ENCODE data around the gene CNKSR2. TPM values are rescaled to one million over a fixed set of nuclear protein-coding genes. Genes with fewer than 3 reads are reported as not detected.

Gene CNKSR2
- total RNA-seq, 1 experiment from 2014 or later: not detected

GRCh38 chrX:21354725-21355124 lies 19.5 kb upstream of the CNKSR2 start:
- Histone ChIP-seq H3K4me2 (ENCODE audit: low read length) (no peak overlapping the region), H3K4me1 (ENCODE audit: control insufficient read depth in 1 of 2, insufficient read depth in 2 of 2, low read length in 2 of 2) (no peaks in the 10 kb centered on the region), H3K79me2 (ENCODE audit: insufficient read depth, low read length) (no peaks in the 10 kb centered on the region), H2AFZ (ENCODE audit: low read depth, low read length, poor library complexity, severe bottlenecking) (no peak overlapping the region), H3K27ac (ENCODE audit: low read depth, low read length) (no peak overlapping the region), H4K20me1 (ENCODE audit: insufficient read depth) (no peaks in the 10 kb centered on the region), H3K36me3 (ENCODE audit: control insufficient read depth in 1 of 2, insufficient read depth in 2 of 2, low read length in 2 of 2) (no peaks in the 10 kb centered on the region), H3K9me3 (ENCODE audit: control insufficient read depth in 1 of 2, insufficient read depth in 1 of 2, low read depth in 1 of 2, low read length in 2 of 2) (no peaks in the 10 kb centered on the region), H3K9me2 (ENCODE audit: insufficient read depth) (no peaks in the 10 kb centered on the region), H3K4me3 (replicated peaks in 1 of 2; ENCODE audit: low read depth in 1 of 2, low read length in 2 of 2) (no peak overlapping the region), H3K9ac (ENCODE audit: low read length) (no peak overlapping the region), H3K27me3 (ENCODE audit: insufficient read depth, low read length) (no peaks in the 10 kb centered on the region)
- intact Hi-C loops (cut with micrococcal nuclease): no loop called here
- no peak for ATAC-seq
- ChIA-PET POLR2A (no interaction called here), RAD21 (ENCODE audit: low non-redundant PET in 1 of 2, low total read pairs in 2 of 2, uncharacterized antibody in 2 of 2, unreplicated experiment in 2 of 2) (no interaction called here), CTCF (no interaction called here)
- TF ChIP-seq, protein P1, sequence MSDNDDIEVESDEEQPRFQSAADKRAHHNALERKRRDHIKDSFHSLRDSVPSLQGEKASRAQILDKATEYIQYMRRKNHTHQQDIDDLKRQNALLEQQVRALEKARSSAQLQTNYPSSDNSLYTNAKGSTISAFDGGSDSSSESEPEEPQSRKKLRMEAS (IDR thresholded peaks at IDR 0.05): no peak
- TF ChIP-seq EZH2phosphoT487 (IDR thresholded peaks at IDR 0.05; ENCODE audit: borderline replicate concordance) (no peak), POLR2AphosphoS5 (IDR thresholded peaks at IDR 0.05; ENCODE audit: low read depth, low read length) (no peak), SP1 (IDR thresholded peaks at IDR 0.05; ENCODE audit: low read depth) (no peak), TCF7L2 (IDR thresholded peaks at IDR 0.05; ENCODE audit: borderline replicate concordance, extremely low read depth, insufficient read depth, insufficient read length) (no peak), CEBPB (IDR thresholded peaks at IDR 0.05; ENCODE audit: low read depth) (no peak), SIN3A (IDR thresholded peaks at IDR 0.05; ENCODE audit: low read depth) (no peak), ZFX (IDR thresholded peaks at IDR 0.05) (no peak), EZH2 (IDR thresholded peaks at IDR 0.05) (no peak), YY1 (IDR thresholded peaks at IDR 0.05; ENCODE audit: extremely low read depth, insufficient replicate concordance, low read depth, low read length) (no peak), ELF1 (IDR thresholded peaks at IDR 0.05; ENCODE audit: borderline replicate concordance, low read depth) (no peak), CBX3 (IDR thresholded peaks at IDR 0.05; ENCODE audit: low read depth) (no peak), ZNF274 (IDR thresholded peaks at IDR 0.05; ENCODE audit: low read depth, low read length) (no peak)
- TF ChIP-seq, protein P2, sequence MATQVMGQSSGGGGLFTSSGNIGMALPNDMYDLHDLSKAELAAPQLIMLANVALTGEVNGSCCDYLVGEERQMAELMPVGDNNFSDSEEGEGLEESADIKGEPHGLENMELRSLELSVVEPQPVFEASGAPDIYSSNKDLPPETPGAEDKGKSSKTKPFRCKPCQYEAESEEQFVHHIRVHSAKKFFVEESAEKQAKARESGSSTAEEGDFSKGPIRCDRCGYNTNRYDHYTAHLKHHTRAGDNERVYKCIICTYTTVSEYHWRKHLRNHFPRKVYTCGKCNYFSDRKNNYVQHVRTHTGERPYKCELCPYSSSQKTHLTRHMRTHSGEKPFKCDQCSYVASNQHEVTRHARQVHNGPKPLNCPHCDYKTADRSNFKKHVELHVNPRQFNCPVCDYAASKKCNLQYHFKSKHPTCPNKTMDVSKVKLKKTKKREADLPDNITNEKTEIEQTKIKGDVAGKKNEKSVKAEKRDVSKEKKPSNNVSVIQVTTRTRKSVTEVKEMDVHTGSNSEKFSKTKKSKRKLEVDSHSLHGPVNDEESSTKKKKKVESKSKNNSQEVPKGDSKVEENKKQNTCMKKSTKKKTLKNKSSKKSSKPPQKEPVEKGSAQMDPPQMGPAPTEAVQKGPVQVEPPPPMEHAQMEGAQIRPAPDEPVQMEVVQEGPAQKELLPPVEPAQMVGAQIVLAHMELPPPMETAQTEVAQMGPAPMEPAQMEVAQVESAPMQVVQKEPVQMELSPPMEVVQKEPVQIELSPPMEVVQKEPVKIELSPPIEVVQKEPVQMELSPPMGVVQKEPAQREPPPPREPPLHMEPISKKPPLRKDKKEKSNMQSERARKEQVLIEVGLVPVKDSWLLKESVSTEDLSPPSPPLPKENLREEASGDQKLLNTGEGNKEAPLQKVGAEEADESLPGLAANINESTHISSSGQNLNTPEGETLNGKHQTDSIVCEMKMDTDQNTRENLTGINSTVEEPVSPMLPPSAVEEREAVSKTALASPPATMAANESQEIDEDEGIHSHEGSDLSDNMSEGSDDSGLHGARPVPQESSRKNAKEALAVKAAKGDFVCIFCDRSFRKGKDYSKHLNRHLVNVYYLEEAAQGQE (IDR thresholded peaks at IDR 0.05; ENCODE audit: low read depth): no peak
- TF ChIP-seq, protein P3, sequence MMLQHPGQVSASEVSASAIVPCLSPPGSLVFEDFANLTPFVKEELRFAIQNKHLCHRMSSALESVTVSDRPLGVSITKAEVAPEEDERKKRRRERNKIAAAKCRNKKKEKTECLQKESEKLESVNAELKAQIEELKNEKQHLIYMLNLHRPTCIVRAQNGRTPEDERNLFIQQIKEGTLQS (IDR thresholded peaks at IDR 0.05): no peak
- TF ChIP-seq, protein P4, sequence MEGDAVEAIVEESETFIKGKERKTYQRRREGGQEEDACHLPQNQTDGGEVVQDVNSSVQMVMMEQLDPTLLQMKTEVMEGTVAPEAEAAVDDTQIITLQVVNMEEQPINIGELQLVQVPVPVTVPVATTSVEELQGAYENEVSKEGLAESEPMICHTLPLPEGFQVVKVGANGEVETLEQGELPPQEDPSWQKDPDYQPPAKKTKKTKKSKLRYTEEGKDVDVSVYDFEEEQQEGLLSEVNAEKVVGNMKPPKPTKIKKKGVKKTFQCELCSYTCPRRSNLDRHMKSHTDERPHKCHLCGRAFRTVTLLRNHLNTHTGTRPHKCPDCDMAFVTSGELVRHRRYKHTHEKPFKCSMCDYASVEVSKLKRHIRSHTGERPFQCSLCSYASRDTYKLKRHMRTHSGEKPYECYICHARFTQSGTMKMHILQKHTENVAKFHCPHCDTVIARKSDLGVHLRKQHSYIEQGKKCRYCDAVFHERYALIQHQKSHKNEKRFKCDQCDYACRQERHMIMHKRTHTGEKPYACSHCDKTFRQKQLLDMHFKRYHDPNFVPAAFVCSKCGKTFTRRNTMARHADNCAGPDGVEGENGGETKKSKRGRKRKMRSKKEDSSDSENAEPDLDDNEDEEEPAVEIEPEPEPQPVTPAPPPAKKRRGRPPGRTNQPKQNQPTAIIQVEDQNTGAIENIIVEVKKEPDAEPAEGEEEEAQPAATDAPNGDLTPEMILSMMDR (IDR thresholded peaks at IDR 0.05 in 2 of 3, conservative IDR thresholded peaks at IDR 0.05 in 1 of 3; ENCODE audit: borderline replicate concordance in 1 of 3, insufficient read depth in 1 of 3, low read depth in 2 of 3, low read length in 2 of 3): no peak
- no peak for DNase-seq (ENCODE audit: low read depth, low spot score)
- no TSS peak for BruUV-seq (replicated peaks)

Measured in HCT116 (cell line).